Kidney glomerular epithelial cell (primary cell): ENCODE results near the gene TYMS.

ENCODE experiments used
- DNase-seq: peaks from one replicate; lab custom pipeline; 2025; lab: John Stamatoyannopoulos, UW

Gene TYMS

DNA sequence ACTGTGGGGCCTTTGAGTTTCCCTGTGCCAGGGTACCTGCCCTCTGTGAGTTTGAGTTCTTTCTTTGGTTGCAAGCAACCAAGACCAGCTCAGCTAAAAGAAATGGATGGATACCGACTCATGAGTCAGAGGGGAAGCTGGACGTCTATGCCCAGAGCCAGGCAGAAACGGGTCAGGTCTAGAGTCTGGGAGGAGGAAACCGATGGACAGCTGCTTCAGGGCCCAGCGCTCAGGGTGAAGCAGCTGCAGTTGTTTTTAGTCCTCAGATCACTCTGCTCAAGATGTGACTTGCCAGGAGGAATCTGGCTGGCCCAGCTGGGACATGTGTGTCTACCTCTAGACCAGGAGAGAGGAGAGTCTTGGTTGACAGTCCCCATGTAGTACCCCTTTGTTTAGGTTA, 10.1 kb upstream of the TYMS start:
- DNase-seq = no peak

DNA sequence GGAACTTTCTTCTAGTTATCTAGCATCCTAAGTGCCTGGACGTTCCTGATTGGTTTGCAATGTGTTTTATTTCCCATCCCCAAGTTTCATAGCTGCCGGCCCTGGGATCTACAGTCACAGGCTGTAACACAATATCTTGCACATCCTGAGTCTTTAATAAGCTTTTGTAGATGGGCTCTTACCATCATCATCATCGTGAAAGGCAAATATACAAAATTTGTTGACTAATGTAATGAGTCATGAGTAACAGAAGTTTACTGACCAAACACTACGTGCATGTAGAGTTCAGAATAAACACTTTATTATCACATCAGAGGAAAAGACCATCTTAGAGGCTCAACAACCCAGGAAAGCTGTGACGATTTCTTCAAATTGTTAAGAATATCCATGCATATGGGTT, 8.1 kb upstream of the TYMS start:
- no peak for DNase-seq

DNA sequence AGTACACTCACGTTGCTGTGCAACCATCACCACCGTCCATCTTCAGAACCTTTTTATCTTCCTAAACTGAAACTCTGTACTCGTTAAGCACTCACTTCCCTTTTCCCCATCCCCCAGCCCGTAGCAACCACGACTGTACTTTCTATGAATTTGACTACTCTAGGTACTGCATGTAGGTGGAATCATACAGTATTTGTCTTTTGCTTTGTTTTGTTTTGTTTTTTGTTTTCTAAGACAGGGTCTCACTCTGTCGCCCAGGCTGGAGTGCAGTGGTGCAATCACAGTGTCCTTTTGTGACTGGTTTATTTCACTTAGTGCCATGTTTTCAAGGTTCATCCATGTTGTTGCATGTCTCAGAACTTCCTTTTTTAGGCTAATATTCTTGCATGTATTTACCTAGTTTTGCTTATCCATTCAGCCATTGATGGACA, 7.0 kb upstream of the TYMS start:
- no peak for DNase-seq

DNA sequence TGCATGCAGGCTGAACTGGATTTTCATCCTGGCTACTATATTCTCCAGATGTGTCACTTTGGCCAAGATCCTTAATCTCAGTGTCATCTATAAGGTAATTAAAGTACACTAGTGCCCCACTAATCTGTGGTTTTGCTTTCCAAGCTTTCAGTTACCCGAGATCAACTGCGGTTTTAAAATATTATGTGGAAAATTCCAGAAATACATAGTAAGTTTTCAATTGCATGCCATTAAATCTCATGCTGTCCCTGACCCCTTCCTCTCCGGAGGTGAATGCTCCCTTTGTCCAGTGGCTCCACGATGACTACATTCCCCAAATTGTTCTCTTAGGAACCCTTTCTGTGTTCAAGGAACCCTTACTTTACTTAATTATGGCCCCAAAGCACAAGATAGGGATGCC, 5.3 kb upstream of the TYMS start:
- no peak for DNase-seq

DNA sequence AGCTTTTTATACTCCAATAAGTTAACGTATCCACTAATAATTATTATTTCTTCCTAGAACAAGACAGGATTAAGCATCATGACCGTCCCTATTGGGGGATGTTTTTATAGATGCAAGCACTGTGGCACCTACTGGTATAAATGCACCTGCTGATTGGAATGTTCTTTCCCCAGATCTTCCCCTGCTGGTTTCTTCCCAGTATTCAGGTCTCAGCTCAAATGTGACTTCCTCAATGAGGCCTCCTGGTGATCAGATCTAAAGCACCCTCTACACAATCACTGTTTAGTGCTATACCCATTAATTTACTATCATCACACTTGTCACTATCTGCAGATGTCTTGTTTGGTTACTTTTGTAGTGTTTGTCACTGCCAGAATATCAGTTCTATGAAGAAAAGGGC, 3.9 kb upstream of the TYMS start:
- no peak for DNase-seq

DNA sequence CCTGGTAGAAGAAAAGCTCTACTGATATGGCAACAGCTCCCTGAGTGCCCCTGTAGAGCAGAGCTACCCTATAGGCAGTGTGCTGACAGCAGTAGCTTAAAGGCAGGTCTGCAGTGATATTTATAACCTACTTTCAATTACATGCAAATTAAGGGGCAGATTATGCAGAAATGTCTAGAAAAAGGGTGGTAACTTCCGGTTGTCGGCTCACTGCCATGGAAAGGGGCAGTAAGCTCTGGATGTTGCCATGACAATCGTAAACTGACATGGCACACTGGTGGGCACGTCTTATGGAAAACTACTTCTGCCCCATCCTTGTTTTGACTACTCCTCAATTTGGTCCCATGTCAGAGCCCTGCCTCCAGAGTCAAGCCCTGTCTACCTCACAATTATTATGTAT, 2.9 kb upstream of the TYMS start:
- no peak for DNase-seq

DNA sequence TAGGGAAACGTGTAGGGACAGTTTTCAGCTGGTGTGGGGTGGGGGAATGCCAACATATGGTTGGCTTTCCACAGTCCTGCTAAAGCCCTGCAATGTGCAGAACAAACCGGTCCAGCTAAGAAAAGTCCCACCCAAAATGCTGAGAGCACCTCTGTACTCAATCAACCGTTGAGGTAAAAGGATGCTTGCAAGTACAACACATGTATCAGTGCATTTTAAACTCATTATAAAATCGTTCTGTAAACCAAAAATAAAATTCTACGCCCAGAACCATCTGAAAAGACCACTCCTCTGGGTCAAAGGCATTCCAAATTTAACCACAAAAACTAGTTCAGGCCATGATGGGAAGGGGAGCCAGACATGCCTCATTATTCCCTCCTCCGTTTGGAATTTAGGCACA, 2.0 kb upstream of the TYMS start:
- no peak for DNase-seq

DNA sequence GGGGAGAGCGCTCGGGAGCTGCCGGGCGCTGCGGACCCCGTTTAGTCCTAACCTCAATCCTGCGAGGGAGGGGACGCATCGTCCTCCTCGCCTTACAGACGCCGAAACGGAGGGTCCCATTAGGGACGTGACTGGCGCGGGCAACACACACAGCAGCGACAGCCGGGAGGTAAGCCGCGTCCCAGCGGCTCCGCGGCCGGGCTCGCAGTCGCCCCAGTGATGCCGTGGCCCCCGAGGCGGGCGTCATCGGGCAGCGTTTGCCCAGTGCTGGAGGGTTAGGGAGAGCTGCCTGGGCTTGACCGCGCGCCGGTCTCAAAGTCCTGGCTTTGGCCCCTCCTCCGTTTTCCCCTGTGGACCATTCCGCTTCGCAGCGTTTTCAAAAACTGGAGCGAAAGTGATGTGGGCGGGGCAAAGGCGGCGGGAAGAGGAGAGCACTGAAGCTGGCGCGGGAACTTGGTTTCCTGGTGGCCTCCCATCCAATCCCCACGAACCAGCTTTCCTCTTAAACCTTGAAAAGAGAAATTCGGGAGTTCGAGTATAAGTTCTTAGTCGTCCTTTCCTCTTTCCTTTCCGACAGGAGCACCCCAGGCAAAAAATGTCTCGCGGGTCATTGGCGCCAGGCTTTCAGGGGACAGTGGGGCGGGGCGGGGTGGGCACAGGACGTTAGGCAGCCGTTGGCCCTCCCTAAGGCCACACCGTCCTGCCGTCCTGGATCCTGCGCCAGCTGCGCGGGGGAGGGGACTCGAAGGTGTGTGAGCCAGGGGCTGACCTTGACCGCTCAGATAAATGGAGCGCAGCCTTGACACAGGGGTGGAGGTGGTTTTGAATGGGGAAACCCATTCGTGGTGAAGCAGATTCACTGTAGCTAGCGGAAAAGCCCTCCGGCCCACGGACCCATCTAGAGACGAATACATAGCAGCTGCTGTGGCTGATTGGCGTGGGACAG, 821 bp downstream of the TYMS start:
- peak; percentile 87 for DNase-seq

DNA sequence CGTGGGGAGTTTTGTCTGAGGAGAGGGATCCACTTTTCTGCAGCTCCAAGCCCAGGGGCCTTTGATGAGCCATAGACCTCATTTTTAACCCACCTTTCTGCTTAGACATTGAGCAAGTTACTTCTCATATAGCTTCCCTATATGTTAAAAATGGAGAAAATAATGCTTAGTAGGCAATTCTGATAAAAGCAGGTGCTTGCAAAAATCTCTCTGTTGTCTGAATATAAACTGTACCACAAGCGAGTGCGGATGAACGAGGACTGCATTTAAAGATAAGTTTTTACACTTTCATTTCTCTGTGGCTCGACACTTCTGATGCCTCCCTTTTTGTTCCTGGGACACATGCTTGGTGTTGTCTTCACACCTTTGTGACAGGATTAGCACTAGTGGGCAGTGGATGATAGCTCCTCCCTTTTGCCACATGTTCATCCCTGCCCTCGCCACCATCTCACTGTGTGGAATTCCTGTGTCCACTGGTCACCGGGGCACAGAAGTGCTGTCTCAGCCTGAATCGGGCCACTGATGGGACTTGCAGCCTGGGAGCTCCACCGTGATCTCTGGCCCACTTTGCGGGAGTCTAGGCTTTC, 1.6 kb downstream of the TYMS start:
- DNase-seq = no peak

DNA sequence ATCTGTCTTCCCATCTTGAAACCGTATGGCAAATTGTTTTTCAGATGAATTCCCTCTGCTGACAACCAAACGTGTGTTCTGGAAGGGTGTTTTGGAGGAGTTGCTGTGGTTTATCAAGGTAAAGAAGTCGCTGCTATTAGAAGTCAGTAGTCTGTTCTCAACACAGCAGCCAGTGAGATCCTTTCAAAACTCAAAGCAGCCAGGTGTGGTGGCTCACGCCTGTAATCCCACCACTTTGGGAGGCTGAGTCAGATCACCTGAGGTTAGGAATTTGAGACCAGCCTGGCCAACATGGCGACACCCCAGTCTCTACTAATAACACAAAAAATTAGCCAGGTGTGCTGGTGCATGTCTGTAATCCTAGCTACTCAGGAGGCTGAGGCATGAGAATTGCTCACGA, 2.1 kb downstream of the TYMS start:
- DNase-seq = no peak

DNA sequence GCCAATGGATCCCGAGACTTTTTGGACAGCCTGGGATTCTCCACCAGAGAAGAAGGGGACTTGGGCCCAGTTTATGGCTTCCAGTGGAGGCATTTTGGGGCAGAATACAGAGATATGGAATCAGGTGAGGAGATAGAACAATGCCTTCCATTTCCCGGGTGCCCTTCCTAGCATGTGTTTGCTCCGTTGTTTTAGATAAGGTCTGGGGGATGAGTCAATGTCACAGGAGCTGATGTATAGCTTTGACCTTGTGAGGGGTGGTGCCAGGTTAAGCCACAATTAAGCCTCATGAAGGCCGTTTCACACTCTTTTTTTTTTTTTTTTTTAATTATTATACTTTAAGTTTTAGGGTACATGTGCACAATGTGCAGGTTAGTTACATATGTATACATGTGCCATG, 4.7 kb downstream of the TYMS start:
- DNase-seq = no peak

DNA sequence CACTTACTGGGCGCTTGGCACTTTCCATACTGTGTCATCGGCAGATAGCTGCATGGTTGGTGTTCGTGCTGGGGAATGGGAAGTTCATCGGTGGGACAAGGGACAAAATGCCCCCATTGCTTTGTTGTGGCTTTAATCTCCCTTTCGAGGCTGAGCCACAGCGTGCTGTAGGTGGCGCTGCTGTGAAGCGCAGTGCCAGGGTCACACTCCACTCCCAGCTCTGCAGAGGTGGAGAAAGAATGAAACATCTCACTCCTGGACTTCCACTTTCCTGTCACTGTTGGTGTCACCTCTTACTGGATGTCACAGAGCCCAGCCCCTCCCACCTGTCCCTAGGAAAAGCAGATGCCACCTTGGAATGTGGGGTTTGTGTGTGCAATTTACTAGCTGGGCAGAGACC, 8.7 kb downstream of the TYMS start:
- no peak for DNase-seq

DNA sequence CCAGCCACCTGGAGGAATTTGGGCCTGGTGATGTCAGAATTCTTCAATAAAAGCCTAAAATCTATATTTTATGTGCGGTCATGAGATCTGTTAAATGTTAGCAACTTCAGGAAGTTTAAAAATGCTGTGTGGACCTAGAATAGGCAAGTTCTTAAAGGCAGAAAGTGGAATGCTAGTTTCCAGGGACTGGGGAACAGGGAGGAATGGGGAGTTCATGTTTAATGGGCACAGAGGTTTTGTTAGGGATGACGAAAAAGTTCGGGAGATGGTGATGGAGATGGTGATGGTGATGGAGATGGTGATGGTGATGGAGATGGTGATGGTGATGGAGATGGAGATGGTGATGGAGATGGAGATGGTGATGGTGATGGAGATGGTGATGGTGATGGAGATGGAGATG, 9.2 kb downstream of the TYMS start:
- no peak for DNase-seq

DNA sequence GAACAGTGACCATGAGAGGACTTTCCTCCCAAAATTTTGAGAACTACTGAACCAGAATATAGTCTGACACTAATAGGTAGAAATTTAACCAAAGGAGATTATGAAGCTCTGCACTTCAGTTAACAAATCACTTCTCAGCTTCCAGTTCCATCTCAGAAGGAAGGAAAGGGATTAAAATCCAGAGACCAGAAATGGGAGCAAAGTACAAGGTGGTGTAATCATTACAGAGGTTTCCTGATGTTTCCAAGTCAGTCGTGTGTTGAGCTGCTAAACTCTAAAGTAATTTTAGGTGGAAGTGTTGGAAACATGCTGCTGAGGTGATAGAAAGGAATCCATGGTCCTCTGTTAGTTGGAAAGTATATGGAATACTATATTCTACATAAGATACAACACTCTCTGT, 10.8 kb downstream of the TYMS start:
- DNase-seq = no peak

DNA sequence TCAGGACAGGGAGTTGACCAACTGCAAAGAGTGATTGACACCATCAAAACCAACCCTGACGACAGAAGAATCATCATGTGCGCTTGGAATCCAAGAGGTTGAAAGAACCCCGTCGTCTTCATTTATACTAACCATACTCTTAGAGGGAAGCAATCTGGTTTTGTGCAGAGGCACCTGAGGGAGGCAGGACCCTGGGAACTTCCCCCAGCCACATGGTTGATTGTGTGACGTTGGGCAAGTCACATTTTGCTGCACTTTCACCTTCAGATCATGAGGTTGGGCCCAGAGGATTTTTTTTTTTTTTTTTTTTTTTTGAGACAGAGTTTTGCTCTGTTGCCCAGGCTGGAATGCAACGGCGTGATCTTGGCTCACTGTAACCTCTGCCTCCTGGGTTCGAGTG, 11.6 kb downstream of the TYMS start:
- no peak for DNase-seq

DNA sequence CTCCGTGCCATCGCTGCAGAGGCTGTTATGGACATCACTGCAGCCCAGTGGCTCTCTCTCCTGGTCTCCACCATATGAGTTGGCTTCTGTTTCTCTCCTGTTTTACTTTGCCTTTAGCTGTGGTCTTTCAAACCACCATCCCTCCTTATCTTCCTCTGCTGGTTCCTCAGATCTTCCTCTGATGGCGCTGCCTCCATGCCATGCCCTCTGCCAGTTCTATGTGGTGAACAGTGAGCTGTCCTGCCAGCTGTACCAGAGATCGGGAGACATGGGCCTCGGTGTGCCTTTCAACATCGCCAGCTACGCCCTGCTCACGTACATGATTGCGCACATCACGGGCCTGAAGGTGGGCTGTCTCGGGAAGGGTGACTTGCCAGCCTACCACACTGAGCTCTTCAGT, 13.1 kb downstream of the TYMS start:
- no peak for DNase-seq

DNA sequence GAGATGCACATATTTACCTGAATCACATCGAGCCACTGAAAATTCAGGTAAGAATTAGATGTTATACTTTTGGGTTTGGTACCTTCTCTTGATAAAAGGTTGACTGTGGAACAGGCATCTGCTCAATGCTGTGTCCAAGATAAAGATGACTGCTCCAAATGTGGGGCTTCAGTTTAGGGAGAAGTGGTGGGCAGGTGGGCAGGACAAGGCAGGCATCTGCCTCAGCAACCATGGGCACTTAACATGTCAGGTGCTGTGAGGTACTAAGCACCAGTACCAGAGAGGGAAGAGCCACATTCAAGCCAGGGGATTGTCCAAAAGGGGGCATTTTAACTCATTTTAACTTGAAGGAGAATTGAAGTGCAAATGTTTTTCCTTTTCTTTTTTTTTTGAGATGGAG, 14.0 kb downstream of the TYMS start:
- no peak for DNase-seq

DNA sequence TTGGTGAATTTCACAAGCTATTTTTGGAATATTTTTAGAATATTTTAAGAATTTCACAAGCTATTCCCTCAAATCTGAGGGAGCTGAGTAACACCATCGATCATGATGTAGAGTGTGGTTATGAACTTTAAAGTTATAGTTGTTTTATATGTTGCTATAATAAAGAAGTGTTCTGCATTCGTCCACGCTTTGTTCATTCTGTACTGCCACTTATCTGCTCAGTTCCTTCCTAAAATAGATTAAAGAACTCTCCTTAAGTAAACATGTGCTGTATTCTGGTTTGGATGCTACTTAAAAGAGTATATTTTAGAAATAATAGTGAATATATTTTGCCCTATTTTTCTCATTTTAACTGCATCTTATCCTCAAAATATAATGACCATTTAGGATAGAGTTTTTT, 15.9 kb downstream of the TYMS start:
- no peak for DNase-seq

DNA sequence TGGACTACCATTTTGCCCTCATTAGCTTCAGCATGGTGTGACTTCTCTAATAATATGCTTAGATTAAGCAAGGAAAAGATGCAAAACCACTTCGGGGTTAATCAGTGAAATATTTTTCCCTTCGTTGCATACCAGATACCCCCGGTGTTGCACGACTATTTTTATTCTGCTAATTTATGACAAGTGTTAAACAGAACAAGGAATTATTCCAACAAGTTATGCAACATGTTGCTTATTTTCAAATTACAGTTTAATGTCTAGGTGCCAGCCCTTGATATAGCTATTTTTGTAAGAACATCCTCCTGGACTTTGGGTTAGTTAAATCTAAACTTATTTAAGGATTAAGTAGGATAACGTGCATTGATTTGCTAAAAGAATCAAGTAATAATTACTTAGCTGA, 16.3 kb downstream of the TYMS start:
- no peak for DNase-seq

DNA sequence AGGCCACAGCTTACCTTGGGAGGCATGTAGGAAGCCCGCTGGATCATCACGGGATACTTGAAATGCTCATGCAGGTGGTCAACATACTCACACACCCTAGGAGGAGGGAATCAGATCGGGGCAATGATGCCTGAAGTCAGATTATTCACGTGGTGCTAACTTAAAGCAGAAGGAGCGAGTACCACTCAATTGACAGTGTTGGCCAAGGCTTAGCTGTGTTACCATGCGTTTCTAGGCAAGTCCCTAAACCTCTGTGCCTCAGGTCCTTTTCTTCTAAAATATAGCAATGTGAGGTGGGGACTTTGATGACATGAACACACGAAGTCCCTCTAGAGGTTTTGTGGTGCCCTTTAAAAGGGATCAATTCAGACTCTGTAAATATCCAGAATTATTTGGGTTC, 17.9 kb downstream of the TYMS start:
- DNase-seq = no peak

DNA sequence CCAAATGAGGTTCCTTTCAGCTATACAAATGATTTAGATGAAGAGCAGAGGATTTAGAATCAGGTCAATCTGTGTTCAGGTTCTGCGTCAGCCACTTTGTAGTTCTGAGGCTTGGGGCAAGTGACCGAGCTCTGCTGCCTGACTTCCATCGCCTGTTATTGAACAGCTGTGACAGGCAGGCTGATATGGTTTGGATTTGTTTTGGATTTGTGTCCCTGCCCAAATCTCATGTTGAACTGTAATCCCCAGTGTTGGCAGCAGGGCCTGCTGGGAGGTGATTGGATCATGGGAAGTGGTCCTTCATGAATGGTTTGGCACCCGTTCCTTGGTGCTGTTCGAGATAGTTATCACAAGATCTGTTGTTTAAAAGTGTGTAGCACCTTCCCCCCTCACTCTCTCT, 18.6 kb downstream of the TYMS start:
- no peak for DNase-seq

DNA sequence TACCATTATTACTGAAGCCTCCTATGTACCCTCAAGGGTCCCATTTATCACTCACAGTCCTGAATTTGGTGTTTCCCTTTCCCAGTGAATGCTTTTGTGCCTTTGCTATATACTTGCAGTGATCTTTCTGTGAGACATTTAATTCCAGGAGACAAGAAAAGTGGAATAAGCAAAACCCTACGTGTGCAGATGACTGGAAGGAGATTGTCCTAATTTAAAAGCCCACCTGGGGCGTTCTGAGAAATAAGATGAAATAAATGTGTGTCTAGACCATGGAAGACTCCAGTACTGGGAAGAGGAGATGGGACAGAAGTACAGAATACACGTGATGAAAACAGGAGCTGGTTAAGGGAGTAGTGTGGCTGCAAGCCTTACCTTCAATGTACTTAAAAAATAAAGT, 19.3 kb downstream of the TYMS start:
- no peak for DNase-seq

DNA sequence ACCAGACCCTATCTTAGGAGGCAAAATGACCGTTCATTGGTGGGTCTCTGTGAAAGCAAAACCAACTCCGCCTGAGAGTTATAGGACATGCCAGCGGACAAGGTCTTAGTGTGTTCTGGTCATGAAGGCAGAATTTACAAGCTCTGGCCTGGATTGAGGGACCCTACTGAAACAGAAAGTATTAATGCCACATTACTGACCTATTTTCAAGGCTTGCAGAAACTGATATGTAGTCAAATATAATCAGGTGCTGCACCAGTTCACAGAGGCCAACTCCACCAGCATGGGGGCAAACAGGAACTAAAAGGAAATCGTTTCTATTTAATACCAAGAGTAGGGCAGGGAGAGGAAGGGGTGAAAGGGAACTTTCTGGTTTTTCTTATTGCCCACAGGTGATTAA, 19.7 kb downstream of the TYMS start:
- DNase-seq = no peak

DNA sequence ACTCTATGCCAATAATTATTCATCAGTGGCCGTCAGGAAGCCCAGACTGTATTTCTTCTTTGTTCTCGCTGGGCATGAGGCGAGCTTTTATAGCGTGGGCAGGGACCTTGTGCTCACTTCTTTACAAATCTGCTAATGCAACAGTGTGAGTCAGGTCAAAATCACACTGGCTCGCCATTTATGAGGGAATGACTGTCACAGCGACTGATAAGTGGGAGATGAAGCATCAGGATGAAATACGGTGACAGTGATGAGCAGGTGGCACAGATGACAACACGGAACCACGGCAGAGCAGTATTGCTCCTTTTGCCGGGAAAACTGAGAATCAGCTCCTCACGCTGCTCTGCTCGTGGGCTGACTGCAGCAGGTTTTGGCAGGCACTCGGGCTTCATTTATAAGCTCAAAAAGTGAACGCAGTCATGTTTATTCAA, 20.5 kb downstream of the TYMS start:
- DNase-seq = no peak
